Osteocyte (in vitro differentiated cells): ENCODE results near the gene COL19A1. TPM values are rescaled to one million over a fixed set of nuclear protein-coding genes. Genes with fewer than 3 reads are reported as not detected.

Experiments
- DNase-seq: peaks from one replicate; pipeline ENCODE4 v3.0.0; 2021; ENCODE audit warnings: mixed read lengths; ENCODE audit not compliant: unreplicated experiment; ENCODE audit errors: extremely low spot score
- H3K27ac Mint-ChIP-seq: one replicate; pipeline ENCODE4 v1.8.0; 2021; ENCODE audit warnings: mild to moderate bottlenecking, mixed read lengths; ENCODE audit not compliant: unreplicated experiment
- H3K27me3 Mint-ChIP-seq: one replicate; pipeline ENCODE4 v1.8.0; 2021; ENCODE audit warnings: mixed read lengths; ENCODE audit not compliant: unreplicated experiment
- H3K36me3 Mint-ChIP-seq: one replicate; pipeline ENCODE4 v1.8.0; 2021; ENCODE audit warnings: mixed read lengths; ENCODE audit not compliant: unreplicated experiment
- H3K4me1 Mint-ChIP-seq: one replicate; pipeline ENCODE4 v1.8.0; 2021; ENCODE audit warnings: mixed read lengths; ENCODE audit not compliant: unreplicated experiment
- H3K4me3 Mint-ChIP-seq: one replicate; pipeline ENCODE4 v1.8.0; 2021; ENCODE audit warnings: mild to moderate bottlenecking, moderate library complexity, mixed read lengths; ENCODE audit not compliant: unreplicated experiment
- H3K9me3 Mint-ChIP-seq: one replicate; pipeline ENCODE4 v1.8.0; 2021; ENCODE audit warnings: mixed read lengths; ENCODE audit not compliant: unreplicated experiment
- CTCF ChIP-seq: fragments of 200-600 bp; sonication (generic); IDR thresholded peaks from 2 replicates; pipeline ENCODE4 v1.5.0; 2021; ENCODE audit warnings: antibody characterized with exemption, mild to moderate bottlenecking, moderate library complexity
- total RNA-seq: library from RNA; stranded (reverse); gene quantifications from 2 replicates; pipeline ENCODE4 v1.2.1, GENCODE V29; 2021

Gene COL19A1
- total RNA-seq, 1 donor from 2014 or later: not detected

GRCh38 chr6:69933239-69933638 is 66.9 kb downstream of the COL19A1 start:
- DNase-seq: no peak

GRCh38 chr6:69935079-69935478 is 68.7 kb downstream of the COL19A1 start:
- Mint-ChIP-seq H3K36me3 (no peaks in the 10 kb centered on the region), H3K9me3 (no peaks in the 10 kb centered on the region), H3K27me3 (peaks cover 12% of the 10 kb centered on the region), H3K4me3 (no peak overlapping the region), H3K27ac (no peak overlapping the region), H3K4me1 (peaks cover 4% of the 10 kb centered on the region)
- TF ChIP-seq CTCF: no peak
- DNase-seq: no peak

More at GRCh38 chr6:69933239-69933638, 66.9 kb downstream of the COL19A1 start:
- no peak for TF ChIP-seq CTCF
- no peak overlapping the region for H3K4me3 Mint-ChIP-seq
- H3K27me3 Mint-ChIP-seq: peaks cover 9% of the 10 kb centered on the region
- H3K4me1 Mint-ChIP-seq: peaks cover 4% of the 10 kb centered on the region
- H3K27ac Mint-ChIP-seq: no peak overlapping the region
- peaks cover 3% of the 10 kb centered on the region for H3K9me3 Mint-ChIP-seq
- no peaks in the 10 kb centered on the region for H3K36me3 Mint-ChIP-seq

DNA sequence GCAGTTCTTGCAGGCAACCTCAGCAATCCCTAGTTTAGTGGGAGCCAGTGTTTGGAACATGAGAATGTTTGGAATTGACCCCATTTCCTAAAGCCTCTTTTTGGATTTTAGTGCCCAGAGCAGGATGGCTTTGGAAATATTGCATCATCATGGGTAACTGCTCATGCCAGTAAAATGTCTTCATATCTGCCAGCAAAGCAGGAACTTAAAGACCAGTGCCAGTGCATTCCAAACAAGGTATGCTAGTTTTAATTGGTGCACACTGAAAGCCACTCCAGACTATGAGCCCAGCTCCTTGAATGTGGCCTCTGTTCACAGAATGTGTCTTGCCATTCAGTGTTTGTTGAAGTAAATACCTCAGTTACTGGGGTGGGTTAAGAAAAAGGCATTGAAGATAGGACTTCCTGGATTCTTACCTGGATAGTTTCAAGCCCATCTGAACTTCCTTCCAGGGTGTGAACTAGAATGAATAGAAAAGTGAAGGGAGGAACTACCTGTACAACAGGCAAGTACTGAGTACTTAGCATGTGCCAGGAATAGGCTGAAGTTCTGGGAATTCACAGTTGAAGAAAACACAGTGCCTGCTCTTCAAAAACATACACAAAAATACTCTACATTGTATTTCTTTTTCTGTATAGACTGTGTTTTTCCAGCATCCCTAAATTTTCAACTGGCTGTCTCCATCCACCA is 70.5 kb downstream of the COL19A1 start:
- DNase-seq: no peak
- no peak overlapping the region for H3K27ac Mint-ChIP-seq

GRCh38 chr6:69937402-69938136 is 71.2 kb downstream of the COL19A1 start:
- Mint-ChIP-seq H3K4me1 (no peaks in the 10 kb centered on the region), H3K9me3 (no peaks in the 10 kb centered on the region), H3K27me3 (peaks cover 16% of the 10 kb centered on the region), H3K36me3 (no peaks in the 10 kb centered on the region), H3K4me3 (no peak overlapping the region), H3K27ac (no peak overlapping the region)
- DNase-seq: no peak
- TF ChIP-seq CTCF: no peak

More for the DNA sequence above, 70.5 kb downstream of the COL19A1 start:
- Mint-ChIP-seq H3K27me3 (peaks cover 16% of the 10 kb centered on the region), H3K4me1 (no peaks in the 10 kb centered on the region), H3K36me3 (no peaks in the 10 kb centered on the region), H3K4me3 (no peak overlapping the region), H3K9me3 (no peaks in the 10 kb centered on the region)
- no peak for TF ChIP-seq CTCF

GRCh38 chr6:69942485-69942884 is 76.1 kb downstream of the COL19A1 start:
- no peaks in the 10 kb centered on the region for H3K9me3 Mint-ChIP-seq
- H3K27ac Mint-ChIP-seq: no peak overlapping the region
- no peak overlapping the region for H3K4me3 Mint-ChIP-seq
- H3K27me3 Mint-ChIP-seq: peaks cover 15% of the 10 kb centered on the region
- H3K36me3 Mint-ChIP-seq: no peaks in the 10 kb centered on the region
- TF ChIP-seq CTCF: no peak
- no peaks in the 10 kb centered on the region for H3K4me1 Mint-ChIP-seq
- DNase-seq: no peak
